WTC11 (cell line): Measurements from ENCODE around the gene ZNF740. TPM values are rescaled to one million over a fixed set of nuclear protein-coding genes. Genes with fewer than 3 reads are reported as not detected.
A peak's percentile ranks its signal among the peaks of the same experiment; 100 is the strongest.

ENCODE experiments used
- ATAC-seq: fragments of 200-7000 bp; cut with Tn5 transposase; 2 replicates; pipeline ENCODE4 v1.10.0; 2021; ENCODE audit warnings: mild to moderate bottlenecking, moderate library complexity
- CTCF ChIA-PET: fragments of 300-600 bp; sonication (Branson Sonifier 250); formaldehyde crosslinking; loops from one replicate; lab custom pipeline; 2021; ENCODE audit warnings: antibody characterized with exemption; lab: Charles Lee
- POLR2A ChIA-PET: fragments of 350-600 bp; sonication (Branson Sonifier 250); formaldehyde crosslinking; loops from one replicate; lab custom pipeline; 2021; ENCODE audit warnings: antibody characterized with exemption; lab: Charles Lee
- DNase-seq: peaks from one replicate; pipeline ENCODE4 v3.0.0; 2021; ENCODE audit warnings: low spot score
- H3K27ac Mint-ChIP-seq: 2 replicates; pipeline ENCODE4 v1.8.0; 2021; ENCODE audit warnings: mixed read lengths
- H3K27me3 Mint-ChIP-seq: 2 replicates; pipeline ENCODE4 v1.8.0; 2021; ENCODE audit warnings: low read depth, mild to moderate bottlenecking, moderate library complexity, mixed read lengths
- H3K36me3 Mint-ChIP-seq: 2 replicates; pipeline ENCODE4 v1.8.0; 2021; ENCODE audit warnings: mixed read lengths
- H3K4me1 Mint-ChIP-seq: 2 replicates; pipeline ENCODE4 v1.8.0; 2022; ENCODE audit warnings: mixed read lengths
- H3K4me3 Mint-ChIP-seq: 2 replicates; pipeline ENCODE4 v1.8.0; 2021; ENCODE audit warnings: mild to moderate bottlenecking, moderate library complexity, mixed read lengths
- H3K9me3 Mint-ChIP-seq: 2 replicates; pipeline ENCODE4 v1.8.0; 2021; ENCODE audit warnings: mixed read lengths
- CBFB ChIP-seq: sonication (generic); formaldehyde crosslinking; IDR thresholded peaks from 2 replicates; pipeline ENCODE4 v1.8.1; 2022; ENCODE audit warnings: mild to moderate bottlenecking, low read depth, missing genetic modification reagents
- ERG ChIP-seq: fragments of 250-450 bp; sonication (Bioruptor Pico); IDR thresholded peaks from 2 replicates; pipeline ENCODE4 v1.8.0; 2021; ENCODE audit warnings: mild to moderate bottlenecking
- FOXK1 ChIP-seq: sonication (generic); formaldehyde crosslinking; IDR thresholded peaks from 2 replicates; pipeline ENCODE4 v1.8.0; 2022; ENCODE audit warnings: mild to moderate bottlenecking, moderate library complexity, missing genetic modification reagents
- IRF2 ChIP-seq: sonication (generic); formaldehyde crosslinking; IDR thresholded peaks from 2 replicates; pipeline ENCODE4 v1.8.0; 2022; ENCODE audit warnings: low read depth, missing genetic modification reagents, borderline replicate concordance
- JAZF1 ChIP-seq: fragments of 250-450 bp; sonication (Bioruptor Pico); IDR thresholded peaks from 2 replicates; pipeline ENCODE4 v1.9.0; 2021; ENCODE audit warnings: moderate library complexity, mild to moderate bottlenecking, inconsistent platforms
- KAT7 ChIP-seq: sonication (generic); formaldehyde crosslinking; IDR thresholded peaks from 2 replicates; pipeline ENCODE4 v1.8.1; 2023; ENCODE audit warnings: missing genetic modification reagents, mild to moderate bottlenecking, borderline replicate concordance
- NFATC4 ChIP-seq: fragments of 250-450 bp; sonication (Bioruptor Pico); IDR thresholded peaks from 2 replicates; pipeline ENCODE4 v1.9.0; 2021; ENCODE audit warnings: mild to moderate bottlenecking
- PRDM15 ChIP-seq: sonication (generic); formaldehyde crosslinking; IDR thresholded peaks from 2 replicates; pipeline ENCODE4 v1.8.0; 2022; ENCODE audit warnings: missing genetic modification reagents
- SMAD3 ChIP-seq: sonication (generic); formaldehyde crosslinking; IDR thresholded peaks from 2 replicates; pipeline ENCODE4 v1.8.0; 2022; ENCODE audit warnings: missing genetic modification reagents, mild to moderate bottlenecking, borderline replicate concordance
- TEAD4 ChIP-seq: sonication (generic); formaldehyde crosslinking; IDR thresholded peaks from 2 replicates; pipeline ENCODE4 v1.8.0; 2022; ENCODE audit warnings: mild to moderate bottlenecking, missing genetic modification reagents
- TP53 ChIP-seq: sonication (generic); formaldehyde crosslinking; IDR thresholded peaks from 2 replicates; pipeline ENCODE4 v1.8.1; 2023; ENCODE audit warnings: mild to moderate bottlenecking, missing genetic modification reagents
- ZNF121 ChIP-seq: sonication (generic); formaldehyde crosslinking; IDR thresholded peaks from 2 replicates; pipeline ENCODE4 v1.8.0; 2023; ENCODE audit warnings: missing genetic modification reagents
- ZNF232 ChIP-seq: sonication (generic); formaldehyde crosslinking; IDR thresholded peaks from 2 replicates; pipeline ENCODE4 v1.8.0; 2022; ENCODE audit warnings: mild to moderate bottlenecking, missing genetic modification reagents
- ZNF423 ChIP-seq: fragments of 250-450 bp; sonication (Bioruptor Pico); IDR thresholded peaks from 2 replicates; pipeline ENCODE4 v2.1.2; 2022; ENCODE audit warnings: mild to moderate bottlenecking, moderate library complexity
- ZNF532 ChIP-seq: fragments of 250-450 bp; sonication (Bioruptor Pico); IDR thresholded peaks from 2 replicates; pipeline ENCODE4 v1.9.0; 2021; ENCODE audit warnings: mild to moderate bottlenecking, borderline replicate concordance
- ZNF671 ChIP-seq: fragments of 250-450 bp; sonication (Bioruptor Pico); IDR thresholded peaks from 2 replicates; pipeline ENCODE4 v1.8.0; 2021; ENCODE audit warnings: mild to moderate bottlenecking
- ZSCAN18 ChIP-seq: fragments of 250-450 bp; sonication (Bioruptor Pico); IDR thresholded peaks from 2 replicates; pipeline ENCODE4 v2.1.2; 2022; ENCODE audit warnings: mild to moderate bottlenecking, moderate library complexity
- total RNA-seq: library from RNA; stranded (reverse); gene quantifications from 3 replicates; pipeline ENCODE4 v1.2.3, GENCODE V29; 2021
- TF ChIP-seq, protein P1 (sequence below): sonication (generic); formaldehyde crosslinking; IDR thresholded peaks from 2 replicates; pipeline ENCODE4 v1.8.1; 2023; ENCODE audit warnings: mild to moderate bottlenecking, missing genetic modification reagents, borderline replicate concordance

The ZNF740 gene
- total RNA-seq, 1 experiment from 2014 or later: 26.6 TPM

DNA sequence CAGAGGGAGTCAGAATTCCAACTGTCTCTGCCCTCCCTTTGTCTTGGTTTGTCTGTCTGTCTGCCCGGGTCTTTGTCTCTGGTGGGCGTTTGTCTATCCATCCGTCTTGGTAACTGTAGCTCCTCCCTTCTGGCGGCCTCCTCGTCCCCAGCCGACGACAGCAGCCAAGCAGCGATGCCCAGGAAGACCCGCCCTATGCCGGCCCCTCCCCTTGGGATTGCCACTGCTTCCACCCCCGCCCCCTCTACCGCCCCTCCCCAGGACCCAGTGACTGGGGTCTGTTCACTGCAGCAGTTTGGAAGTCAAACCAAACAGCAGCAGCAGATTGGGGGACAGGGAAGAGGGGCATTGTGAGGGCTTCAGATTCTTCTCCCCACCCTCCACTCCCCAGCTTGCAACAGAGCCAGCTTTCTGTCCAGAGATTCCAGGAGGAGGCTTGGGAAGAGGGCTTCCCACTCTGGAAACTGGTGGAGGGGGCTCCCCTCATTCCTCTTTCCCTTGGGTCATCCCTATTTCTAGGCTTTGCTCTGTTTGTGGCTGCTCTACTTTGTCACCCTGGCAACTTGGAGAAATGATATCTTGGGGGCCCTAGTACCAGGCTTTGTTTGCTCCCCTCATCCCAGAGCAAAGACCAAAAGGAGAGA lies 53.9 kb downstream of the ZNF740 start:
- ATAC-seq (peak; percentile 60), DNase-seq (peak; percentile 81)
- Mint-ChIP-seq H3K9me3 (no peaks in the 10 kb centered on the region), H3K4me3 (peak overlapping the region; percentile 50), H3K27ac (peak overlapping the region; percentile 86), H3K27me3 (peaks cover 5% of the 10 kb centered on the region; the same call in 1 of the 2 replicates), H3K36me3 (no peaks in the 10 kb centered on the region), H3K4me1 (peaks cover 62% of the 10 kb centered on the region)
- CTCF ChIA-PET: interaction anchor here (0.9 to 10.2 kb wide), 18 partner anchors 9 to 169 kb away, joined by 3 to 82 read pairs (median 6); partner anchors contain the start of genes AAAS, ESPL1 and PFDN5
- POLR2A ChIA-PET: interaction anchor here (0.6 to 1.8 kb wide), 5 partner anchors 12 to 20 kb away, joined by 3 to 7 read pairs (median 4); no protein-coding TSS in a partner anchor
- TF ChIP-seq TEAD4 (CRISPR knock-in tag): no peak
- TF ChIP-seq PRDM15 (CRISPR knock-in tag): no peak
- TF ChIP-seq ZNF671: no peak
- TF ChIP-seq NFATC4 (CRISPR knock-in tag): no peak
- TF ChIP-seq ZNF121 (CRISPR knock-in tag): no peak
- TF ChIP-seq ZSCAN18 (CRISPR knock-in tag): no peak
- TF ChIP-seq IRF2: no peak
- no peak for TF ChIP-seq ZNF232 (CRISPR knock-in tag)
- TF ChIP-seq JAZF1 (CRISPR knock-in tag): no peak
- no peak for TF ChIP-seq ZNF532 (CRISPR knock-in tag)
- no peak for TF ChIP-seq SMAD3 (CRISPR knock-in tag)
- TF ChIP-seq CBFB: no peak
- no peak for TF ChIP-seq ZNF423 (CRISPR knock-in tag)
- TF ChIP-seq, protein P1, sequence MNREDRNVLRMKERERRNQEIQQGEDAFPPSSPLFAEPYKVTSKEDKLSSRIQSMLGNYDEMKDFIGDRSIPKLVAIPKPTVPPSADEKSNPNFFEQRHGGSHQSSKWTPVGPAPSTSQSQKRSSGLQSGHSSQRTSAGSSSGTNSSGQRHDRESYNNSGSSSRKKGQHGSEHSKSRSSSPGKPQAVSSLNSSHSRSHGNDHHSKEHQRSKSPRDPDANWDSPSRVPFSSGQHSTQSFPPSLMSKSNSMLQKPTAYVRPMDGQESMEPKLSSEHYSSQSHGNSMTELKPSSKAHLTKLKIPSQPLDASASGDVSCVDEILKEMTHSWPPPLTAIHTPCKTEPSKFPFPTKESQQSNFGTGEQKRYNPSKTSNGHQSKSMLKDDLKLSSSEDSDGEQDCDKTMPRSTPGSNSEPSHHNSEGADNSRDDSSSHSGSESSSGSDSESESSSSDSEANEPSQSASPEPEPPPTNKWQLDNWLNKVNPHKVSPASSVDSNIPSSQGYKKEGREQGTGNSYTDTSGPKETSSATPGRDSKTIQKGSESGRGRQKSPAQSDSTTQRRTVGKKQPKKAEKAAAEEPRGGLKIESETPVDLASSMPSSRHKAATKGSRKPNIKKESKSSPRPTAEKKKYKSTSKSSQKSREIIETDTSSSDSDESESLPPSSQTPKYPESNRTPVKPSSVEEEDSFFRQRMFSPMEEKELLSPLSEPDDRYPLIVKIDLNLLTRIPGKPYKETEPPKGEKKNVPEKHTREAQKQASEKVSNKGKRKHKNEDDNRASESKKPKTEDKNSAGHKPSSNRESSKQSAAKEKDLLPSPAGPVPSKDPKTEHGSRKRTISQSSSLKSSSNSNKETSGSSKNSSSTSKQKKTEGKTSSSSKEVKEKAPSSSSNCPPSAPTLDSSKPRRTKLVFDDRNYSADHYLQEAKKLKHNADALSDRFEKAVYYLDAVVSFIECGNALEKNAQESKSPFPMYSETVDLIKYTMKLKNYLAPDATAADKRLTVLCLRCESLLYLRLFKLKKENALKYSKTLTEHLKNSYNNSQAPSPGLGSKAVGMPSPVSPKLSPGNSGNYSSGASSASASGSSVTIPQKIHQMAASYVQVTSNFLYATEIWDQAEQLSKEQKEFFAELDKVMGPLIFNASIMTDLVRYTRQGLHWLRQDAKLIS (CRISPR knock-in tag): no peak
- TF ChIP-seq TP53 (CRISPR knock-in tag): no peak
- TF ChIP-seq ERG (CRISPR knock-in tag): no peak
- TF ChIP-seq FOXK1: no peak
- no peak for TF ChIP-seq KAT7 (CRISPR knock-in tag)
